Spleen (tissue), 7 donors: ENCODE data around the gene PGM2.

Source experiments
- POLR2A ChIP-seq, 3 donors: fragments of 450-650 bp; IDR thresholded peaks; one replicate each; pipeline ENCODE4 v1.5.1; 2017; ENCODE audit warnings: antibody characterized with exemption in 3 of 3, mild to moderate bottlenecking in 1 of 3
- TF ChIP-seq, protein P1 (sequence below), 11 experiments: fragments of 200-600 bp in 7 of 11; fragments of 450-650 bp in 4 of 11; sonication (generic) in 4 of 11; IDR thresholded peaks in 8 of 11; conservative IDR thresholded peaks in 3 of 11; 1 replicate in 7 of 11; 2 replicates in 4 of 11; pipeline versions ENCODE4 v1.4.0 to v1.8.0; 2016 to 2021; ENCODE audit warnings: antibody characterized with exemption in 11 of 11, inconsistent platforms in 4 of 11, mild to moderate bottlenecking in 1 of 11
- donor health status: DM: no; HTN: no; CAD: no; lungs with moderate emphysema.
- donor health status: DM: no; HTN: no; CAD: no.
- donor health status: DM: no; HTN: no; CAD: no.

DNA sequence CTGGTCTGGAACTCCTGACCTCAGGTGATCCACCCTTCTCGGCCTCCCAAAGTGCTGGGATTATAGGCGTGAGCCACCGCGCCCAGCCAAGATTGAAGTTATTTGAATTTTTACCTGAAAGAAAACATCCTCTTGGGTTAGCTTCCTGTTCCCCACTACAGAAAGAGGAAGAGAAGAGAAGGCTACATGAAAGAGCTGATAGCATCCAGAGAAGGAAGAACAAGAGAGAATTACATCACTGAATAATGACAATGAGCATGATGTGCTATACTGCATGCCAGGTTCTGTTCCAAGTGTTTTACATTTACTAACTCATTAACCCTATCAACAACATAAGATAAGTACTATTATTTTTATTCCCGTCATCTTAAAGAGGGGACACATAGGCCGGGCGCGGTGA, 52.9 kb downstream of the PGM2 start:
- TF ChIP-seq, protein P1, sequence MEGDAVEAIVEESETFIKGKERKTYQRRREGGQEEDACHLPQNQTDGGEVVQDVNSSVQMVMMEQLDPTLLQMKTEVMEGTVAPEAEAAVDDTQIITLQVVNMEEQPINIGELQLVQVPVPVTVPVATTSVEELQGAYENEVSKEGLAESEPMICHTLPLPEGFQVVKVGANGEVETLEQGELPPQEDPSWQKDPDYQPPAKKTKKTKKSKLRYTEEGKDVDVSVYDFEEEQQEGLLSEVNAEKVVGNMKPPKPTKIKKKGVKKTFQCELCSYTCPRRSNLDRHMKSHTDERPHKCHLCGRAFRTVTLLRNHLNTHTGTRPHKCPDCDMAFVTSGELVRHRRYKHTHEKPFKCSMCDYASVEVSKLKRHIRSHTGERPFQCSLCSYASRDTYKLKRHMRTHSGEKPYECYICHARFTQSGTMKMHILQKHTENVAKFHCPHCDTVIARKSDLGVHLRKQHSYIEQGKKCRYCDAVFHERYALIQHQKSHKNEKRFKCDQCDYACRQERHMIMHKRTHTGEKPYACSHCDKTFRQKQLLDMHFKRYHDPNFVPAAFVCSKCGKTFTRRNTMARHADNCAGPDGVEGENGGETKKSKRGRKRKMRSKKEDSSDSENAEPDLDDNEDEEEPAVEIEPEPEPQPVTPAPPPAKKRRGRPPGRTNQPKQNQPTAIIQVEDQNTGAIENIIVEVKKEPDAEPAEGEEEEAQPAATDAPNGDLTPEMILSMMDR (IDR thresholded peaks at IDR 0.05 in 8 of 11, conservative IDR thresholded peaks at IDR 0.05 in 3 of 11) = no peak
- TF ChIP-seq POLR2A (IDR thresholded peaks at IDR 0.05) = no peak
